Middle frontal gyrus (tissue), 1 donor: ENCODE measurements around the gene GABARAP.

Experiments used
- DNase-seq: peaks from one replicate; pipeline ENCODE4 v3.0.0-alpha.2; 2015; ENCODE audit warnings: low spot score; ENCODE audit errors: extremely low spot score

Gene GABARAP

DNA sequence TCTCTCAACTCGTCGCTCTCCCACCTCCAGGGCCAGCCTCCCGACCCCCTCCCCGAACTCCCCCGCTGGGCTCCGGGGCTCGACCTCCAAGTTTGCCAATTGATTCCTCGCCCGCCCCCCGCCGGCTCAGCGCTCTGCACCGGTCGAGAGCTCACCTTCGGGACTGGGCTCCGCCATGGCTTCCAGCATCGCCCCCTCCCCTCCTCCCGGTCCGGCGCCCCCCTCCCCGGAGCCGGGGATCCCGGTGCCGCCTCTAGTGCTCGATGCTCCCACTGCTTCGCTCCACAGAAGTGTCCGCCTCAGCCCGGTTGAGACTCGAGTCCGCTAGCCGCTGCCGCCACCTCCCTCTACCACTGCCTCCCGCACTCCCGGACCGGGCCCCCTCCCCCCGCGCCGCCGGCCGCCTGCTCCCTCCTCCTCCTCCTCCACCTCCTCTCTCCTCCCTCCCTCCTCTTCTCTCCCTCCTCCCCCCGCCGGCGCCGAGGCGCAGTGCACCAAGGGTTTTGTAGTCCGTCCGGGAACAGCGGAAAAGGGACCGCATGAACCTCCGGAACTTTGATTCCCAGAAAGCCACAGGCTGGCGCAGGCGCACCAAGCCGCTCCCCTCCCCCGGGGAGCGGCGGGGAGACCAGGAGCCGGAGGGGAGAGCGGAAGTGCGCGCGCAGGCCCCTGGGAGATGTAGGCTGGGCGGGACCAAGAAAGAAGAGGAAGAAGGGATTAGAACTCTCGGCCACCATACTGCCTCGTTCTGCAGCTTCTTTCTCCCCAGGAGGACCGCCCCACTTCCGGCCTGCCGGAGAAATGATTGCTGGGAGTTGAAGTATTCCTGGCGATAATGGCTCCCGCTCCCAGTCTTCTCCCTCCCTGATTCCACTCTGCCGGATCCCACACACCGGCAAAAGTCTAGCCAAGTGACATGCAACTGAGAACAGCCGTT is 2.9 kb downstream of the GABARAP start, which contains the start of gene PHF23:
Gene PHF23 (minus strand): TSS at position 367 of the 937 bp plus-strand sequence. CDS start 178 bp downstream, at position 189.
- peak; percentile 99 for DNase-seq

DNA sequence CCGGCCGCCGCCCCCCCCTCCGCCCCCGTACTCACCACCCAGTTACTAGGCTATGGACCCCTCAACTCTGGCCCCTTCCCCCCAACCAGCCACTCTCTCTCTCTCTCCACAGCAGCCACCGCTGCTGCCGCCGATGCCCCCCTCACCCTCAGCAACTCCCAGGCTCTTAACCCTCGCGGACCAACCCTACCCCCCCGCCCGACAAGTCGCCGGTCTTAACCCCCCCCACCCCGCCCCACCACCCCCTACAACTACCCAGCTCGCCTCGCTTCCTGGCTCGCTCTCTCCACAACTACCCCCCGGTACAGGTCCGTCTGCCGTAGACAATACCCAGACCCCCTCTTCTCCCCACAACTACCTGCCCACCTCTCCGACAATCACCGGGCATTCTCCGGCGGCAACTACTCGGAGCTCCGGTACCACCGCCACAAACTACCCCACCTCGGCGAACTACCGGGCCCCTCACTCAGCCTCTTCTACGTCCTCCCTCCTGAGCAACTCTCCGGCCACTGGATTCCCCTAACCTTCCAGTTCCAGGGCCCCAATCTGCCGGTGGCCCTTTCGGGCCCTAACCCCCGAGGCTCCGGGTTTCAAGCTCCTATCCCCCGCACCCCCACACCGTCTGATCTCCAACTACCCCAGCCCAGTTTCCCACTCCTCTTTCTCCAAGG is 3.7 kb downstream of the GABARAP start:
- no peak for DNase-seq

DNA sequence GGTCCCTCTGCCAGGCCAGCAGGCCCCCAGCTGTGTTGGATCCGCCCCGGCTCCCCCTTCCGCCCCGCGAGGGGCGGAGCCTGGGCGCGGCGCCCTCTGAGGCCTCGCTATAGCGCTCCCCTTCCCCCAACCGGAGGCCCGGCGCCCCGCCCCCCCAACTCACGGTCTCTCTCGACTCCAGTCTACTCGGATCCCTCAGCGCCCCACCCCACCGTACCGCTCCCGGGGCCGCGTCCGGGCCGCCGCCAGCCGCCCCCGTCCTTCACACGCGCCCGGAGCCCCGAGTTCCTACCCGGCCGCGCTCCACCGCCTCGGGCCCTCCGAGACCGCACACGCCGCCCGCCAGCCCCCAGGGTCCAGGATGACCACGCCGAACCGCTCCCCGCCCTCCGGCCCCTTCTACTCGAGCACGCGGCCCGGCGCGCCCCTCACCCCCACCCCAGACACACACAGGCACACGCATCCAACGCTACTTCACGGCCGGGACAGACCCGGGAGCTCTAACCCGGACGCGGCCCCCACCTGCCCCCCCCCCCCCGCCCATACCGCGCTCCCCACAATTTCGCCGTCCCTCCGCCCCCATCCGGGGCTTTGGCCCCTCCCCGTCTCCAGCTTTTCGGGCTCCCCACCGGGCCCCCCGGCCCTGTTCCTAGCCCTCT is 4.4 kb downstream of the GABARAP start:
- DNase-seq = no peak

DNA sequence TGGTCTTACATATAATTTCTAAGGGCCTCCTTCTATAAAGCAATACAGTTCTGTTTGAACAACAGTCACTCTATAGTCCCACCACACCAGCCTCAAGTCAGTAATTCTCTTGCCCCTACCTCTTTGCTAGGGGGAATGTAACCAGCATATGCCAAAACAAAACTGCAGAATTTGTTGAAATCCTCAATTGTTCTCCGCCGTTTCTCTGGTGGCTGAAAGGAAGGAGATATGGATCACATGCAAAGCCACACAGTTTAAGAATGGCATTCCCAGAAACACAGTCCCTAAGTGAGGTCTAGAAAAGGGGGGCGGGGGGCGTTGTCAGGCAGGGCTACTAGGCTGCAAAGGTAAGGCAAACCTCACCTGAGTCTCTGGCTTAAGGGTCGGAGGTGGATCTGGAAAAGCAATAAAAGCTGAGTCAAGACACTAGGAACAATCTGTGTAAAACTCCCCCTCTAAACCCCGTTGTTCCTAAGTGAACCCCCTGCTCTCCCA is 4.9 kb downstream of the GABARAP start:
- DNase-seq = no peak

DNA sequence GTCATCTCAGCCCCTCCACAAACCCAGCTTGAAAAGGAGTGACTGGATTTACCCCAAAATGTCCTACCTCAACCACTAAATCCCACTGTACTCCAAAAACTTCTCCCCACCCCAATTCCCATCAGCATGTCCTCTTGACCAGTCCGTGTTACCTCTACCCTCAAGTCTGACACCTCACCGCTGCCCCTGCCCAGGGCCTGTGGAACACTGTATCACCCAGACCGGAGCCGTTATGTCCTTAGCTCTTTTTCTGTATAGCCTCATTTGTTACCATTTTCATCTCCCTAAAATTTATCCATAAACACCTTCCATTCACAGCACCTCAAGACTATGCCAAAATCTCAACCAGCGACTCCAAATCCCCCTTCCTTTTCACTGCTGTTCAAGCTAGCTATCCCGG is 5.4 kb downstream of the GABARAP start:
- DNase-seq = no peak

DNA sequence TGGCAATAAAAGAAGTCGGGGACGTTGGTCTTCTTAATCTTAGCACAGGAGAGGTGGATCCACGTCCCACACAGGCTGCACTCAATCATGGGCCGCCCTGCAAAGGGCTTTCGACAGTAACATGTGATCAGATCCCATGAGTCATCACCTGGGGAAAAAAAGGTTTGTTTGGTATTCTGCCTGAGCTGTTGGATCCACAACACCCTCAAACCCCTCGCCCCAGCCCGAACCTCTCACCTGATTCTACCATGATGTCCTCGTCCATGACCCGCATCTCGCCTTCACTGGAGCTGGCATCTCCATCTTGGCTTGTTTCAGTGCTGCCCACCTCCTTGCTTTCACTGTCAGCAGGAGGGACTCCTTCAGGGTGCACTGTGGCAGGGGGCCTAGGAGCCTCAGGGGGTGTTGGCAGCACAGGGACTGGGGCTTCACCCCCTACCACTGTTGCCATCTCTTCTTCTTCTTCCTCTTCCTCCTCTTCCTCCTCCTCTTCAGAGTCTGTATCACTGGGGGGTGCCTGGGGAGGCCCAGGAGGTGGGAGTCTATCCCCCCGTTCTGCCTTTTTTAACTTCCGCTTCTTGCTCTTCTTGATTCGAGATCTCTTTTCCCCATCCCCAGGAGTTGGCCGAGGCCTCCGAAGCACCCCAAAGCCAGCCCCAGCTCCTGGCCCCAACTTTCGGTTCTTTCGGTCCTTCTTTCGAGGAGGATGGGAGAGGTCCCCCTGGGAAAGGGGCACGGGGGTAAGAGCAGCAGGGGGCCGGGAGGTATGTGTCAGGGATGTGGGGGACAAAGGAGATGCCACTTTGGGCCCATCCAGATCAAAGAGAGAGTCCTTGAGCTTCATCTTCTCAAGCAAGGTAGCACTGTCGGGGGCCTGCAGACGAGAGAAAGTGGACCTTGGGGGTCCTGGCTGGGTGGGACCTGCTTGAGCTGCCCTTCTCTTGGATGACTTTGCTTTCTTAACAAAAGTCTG is 6.3 kb downstream of the GABARAP start:
- no peak for DNase-seq

DNA sequence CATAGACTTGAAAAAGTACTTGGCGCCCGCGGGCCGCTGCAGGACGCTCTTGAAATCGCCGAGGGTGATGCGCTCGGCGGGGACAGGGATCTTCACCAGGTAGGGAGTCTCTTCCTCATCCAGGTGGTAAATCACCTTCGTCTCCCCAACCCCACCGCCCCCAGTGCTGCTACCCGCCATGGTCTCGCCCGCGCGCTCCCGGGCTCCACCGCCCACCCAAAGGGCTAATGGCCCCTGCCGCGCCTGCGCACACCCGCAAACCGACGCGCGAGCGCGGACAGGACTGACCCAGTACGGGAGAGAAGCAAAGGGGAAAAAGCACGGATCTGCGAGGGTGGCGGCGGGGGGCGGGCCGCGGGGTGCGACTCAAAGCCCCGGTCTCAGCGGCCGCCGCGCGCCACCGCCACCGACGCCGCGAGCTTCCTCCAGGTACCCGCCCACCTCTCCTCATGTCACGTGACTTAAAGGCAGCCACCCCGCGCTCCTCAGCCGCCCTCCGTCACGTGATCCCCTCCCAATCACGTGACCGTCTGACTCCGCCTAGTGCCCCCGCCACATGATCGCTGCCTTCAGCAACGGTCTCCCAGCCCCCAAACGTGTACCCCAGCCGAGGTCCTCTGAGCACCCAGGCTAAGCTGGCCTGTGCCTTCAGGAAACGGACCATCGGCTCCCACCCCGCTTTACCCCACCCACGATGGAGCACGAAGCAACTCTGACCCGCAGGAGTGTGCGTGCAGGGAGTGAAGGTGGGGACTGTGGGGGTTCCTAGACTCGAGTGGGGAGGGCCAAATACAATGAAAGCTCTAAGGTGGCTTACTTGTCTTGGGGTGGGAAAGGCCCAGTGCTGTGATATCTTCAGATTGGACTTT is 7.9 kb downstream of the GABARAP start, which contains the start of gene DVL2:
Gene DVL2 (minus strand): TSS at position 435 of the 869 bp plus-strand sequence. CDS start 255 bp downstream, at position 180.
- DNase-seq = peak; percentile 88

DNA sequence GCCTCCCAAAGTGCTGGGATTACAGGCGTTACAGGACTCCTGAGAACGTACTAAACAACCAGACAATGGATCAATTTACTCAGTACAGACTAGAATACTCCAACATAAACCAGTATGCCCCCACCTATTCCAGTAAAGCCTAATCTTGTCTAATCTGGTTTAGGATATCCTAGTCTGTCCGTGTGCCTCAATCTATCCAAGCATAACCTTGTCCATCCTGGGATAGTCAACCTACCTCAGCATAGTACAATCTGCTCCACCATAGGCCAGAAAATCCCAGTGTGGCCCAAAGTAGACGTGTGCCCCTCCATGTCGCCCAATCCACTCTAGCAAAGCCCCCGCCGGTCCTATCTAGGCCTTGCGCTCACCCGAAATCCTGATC is 8.6 kb downstream of the GABARAP start:
- DNase-seq = no peak

DNA sequence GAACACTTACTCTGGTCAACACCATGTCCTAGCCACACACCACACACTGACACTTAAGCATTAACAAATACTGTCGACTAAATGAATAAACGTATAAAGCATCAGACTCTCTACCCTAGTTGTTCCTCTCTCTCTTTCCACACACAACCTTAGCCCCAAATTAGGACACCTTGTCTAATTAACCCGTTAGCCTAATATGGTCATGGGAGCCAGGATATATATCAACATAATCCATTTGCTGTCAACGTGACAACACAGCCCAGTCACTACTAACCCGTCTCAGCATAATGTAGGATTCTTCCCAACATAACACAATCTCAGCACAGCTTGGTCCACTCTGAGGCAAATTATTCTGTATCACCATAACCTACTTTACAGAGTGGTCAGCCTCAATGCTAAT is 10.1 kb downstream of the GABARAP start:
- DNase-seq = no peak

DNA sequence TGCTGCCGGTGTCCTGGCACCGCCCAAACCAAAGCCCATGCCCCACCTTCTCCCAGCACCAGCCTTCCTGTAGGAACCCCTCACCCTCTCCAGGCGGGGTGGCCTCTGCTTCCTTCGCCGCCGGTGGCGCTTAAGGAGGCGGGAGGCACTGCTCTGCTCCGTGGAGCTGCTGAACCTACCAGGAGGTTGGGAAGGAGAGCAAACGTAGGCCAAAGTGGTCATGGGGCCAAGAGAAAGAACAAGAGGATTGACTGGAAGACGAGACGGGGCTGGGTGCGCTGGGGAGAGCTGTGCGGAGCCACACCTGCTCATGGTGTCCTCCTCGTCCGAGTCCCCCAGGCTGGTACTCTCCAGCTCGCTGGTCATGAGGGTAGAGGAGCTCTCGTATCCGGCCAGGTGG is 12.7 kb downstream of the GABARAP start:
- no peak for DNase-seq

DNA sequence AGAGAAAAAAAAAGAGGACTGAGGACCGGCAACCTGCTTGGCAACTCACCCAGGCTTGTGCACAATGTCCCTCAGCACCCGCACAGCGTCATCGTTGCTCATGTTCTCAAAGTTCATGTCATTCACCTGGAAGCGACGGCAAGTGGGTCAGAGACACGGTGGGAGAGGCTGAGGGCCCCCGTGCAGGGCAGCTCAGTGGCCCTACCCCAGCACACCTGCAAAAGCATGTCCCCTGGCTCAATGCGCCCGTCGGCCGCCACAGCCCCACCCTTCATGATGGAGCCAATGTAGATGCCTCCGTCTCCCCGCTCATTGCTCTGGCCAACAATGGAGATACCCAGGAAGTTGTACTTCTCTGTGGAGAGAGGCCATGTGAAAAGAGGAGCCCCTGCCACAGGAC is 13.3 kb downstream of the GABARAP start:
- no peak for DNase-seq

DNA sequence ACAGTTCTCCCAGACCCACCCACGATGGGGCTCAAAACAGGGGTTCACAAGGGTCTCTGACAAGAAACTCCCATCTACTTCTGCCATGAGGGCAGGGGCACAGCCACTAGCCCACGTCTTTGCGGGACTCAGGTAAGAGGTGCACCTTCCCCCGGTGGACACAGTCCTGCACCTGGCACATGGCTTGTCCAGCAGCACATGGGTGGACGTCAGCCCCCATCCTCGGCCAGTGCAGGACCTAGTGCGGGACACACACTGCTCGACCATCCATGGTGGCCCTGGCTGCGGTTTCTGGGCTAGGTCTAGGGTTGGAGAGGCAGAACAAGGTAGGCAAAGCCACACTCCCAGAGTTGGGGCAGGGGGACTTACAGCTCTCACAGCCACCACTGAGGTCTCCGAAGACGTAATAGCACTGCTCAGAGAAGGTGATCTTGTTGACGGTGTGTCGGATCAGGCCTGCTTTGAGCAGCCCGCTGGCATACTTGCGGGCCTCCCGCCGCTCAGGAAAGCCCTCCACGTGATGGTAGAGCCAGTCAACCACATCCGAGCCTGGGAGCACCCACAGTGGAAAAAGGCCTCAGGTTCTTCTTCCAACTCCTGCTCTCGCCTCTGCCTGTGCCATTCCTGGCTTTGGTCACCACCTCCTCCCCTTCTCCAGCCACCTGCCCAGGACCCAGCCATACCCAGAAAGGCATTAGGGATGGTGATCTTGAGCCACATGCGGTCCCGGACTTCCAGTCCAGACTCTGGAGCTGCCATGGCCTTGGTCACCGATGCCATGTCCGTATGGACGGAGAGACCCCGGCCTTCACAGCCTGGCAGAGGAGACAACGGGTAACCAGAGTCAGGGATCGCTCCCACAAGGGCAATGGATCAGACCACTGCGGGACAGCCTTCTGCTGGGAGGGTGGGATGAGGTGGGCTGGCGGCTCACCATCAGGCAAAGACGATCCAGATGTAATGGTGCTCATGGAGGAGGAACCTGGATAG is 15.2 kb downstream of the GABARAP start:
- no peak for DNase-seq

DNA sequence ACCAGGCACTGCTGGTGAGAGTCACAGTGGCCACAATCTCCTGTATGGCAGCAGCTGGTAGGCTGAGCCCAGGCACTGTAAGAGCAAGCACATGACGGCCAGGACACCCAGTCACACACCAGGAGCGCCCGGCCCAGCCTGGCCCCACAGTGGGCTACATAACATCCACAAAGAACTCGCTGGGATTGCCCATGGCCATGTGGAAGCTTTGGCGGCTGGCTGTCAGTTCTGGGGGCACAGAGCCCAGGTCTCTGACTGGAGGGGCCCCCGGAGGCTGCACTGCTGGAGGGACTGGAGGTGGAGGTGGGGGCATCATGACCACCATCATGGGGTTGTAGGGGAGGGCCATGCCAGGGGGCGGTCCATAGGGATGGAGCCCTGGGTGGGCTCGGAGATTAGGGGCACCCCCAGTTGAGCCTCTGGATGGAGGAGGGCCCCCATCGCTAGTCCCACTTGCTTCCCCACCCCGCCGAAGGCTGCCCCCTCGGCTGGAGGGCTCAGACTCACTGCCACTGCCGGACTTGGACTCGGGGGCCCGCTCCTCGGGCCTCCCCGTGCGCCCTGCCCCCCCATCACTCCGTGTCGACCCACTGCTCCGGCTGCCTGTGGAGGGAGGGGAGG is 16.4 kb downstream of the GABARAP start:
- no peak for DNase-seq

DNA sequence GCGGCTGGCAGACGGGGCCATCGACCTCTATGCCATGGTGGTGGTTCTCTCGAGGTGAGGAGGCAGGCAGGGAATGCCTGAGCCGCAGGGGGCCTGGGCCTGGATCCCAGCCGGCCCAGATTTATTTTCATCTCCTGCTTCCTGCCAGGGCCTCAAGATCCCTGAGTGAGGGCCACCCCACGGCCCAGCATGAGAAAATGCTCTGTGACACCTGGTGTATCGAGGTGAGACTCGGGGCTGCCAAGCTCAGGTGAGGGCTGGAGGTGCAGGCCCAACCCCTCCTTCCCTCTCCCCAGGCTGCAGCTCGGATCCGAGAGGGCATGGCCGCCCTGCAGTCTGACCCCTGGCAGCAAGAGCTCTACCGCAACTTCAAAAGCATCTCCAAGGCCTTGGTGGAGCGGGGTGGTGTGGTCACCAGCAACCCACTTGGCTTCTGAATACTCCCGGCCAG is 17.6 kb downstream of the GABARAP start:
- DNase-seq = no peak

DNA sequence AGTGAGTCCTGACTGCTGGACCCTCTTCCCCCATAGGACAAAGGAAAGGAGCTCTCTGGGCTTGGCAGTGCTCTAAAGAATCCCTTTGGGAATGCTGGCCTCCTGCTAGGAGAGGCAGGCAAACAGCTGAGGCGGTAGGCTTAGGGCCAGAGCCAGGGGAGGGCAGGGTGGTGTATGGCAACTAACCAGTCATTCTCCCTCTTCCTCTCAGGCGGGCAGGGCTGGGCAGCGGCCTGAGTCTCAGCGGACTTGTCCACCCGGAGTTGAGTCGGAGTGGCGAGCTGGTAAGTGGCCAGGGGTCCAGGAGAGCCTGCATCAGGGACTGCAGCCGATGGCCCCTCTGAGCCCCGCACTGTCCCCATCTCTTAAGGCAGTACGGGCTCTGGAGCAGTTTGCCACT is 18.1 kb downstream of the GABARAP start:
- DNase-seq = no peak

DNA sequence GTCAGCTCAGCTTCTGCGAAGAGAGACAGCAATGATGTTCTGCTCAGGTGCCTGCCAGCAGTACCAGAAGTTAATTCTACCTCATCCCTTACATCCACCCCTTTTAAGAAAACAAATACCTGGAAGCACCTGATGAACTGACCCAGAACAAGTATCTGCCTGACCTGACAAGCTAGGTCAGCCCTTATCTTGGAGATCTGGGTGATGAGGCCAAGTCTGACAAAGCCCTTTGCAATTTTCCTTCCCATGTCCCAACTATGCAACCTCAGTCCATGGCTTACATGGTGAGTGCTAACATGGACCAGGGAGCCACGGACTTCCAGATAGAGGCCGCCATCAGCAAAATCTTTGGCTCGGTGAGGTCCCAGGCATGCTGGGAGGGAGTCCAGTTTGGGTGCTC is 18.9 kb downstream of the GABARAP start:
- no peak for DNase-seq

DNA sequence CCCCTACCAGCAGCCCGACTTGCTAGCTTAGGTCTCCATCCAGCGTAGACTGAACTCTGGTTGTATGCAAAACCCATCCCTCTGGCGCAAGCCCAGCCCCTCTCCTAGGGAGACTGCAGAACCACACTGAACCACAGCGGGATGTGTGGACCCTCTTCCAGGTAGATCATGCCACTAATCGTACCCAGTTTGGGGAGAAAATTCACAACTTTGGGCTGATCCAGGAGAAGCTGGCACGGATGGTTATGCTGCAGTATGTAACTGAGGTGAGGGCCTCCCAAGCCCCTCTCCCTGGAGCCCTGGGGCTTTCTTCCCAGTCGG is 19.3 kb downstream of the GABARAP start:
- DNase-seq = no peak
